ENCODE results near the gene CSTPP1. TPM values are rescaled to one million over a fixed set of nuclear protein-coding genes. Genes with fewer than 3 reads are reported as not detected.

Gene CSTPP1
- total RNA-seq, 2 donors from 2014 or later: 35.8 to 63.6 TPM

GRCh38 chr11:47164321-47164720, 227.8 kb downstream of the CSTPP1 start:
- Histone ChIP-seq H3K9me3 (no peaks in the 10 kb centered on the region), H3K27me3 (no peaks in the 10 kb centered on the region), H3K27ac (no peak overlapping the region), H3K4me1 (no peaks in the 10 kb centered on the region), H3K4me3 (no peak overlapping the region), H3K9ac (ENCODE audit: low read depth in 2 of 2, low read length in 2 of 2) (no peak overlapping the region), H3K36me3 (peaks cover 18% of the 10 kb centered on the region)
- intact Hi-C loops (cut with DNase I): no loop called here
- TF ChIP-seq CTCF (IDR thresholded peaks at IDR 0.05): no peak
- no peak for DNase-seq

GRCh38 chr11:47165253-47165840, 228.8 kb downstream of the CSTPP1 start:
- no peak for TF ChIP-seq CTCF (IDR thresholded peaks at IDR 0.05)
- H3K9ac ChIP-seq (ENCODE audit: low read depth in 2 of 2, low read length in 2 of 2): no peak overlapping the region
- peaks cover 18% of the 10 kb centered on the region for H3K36me3 ChIP-seq
- no peak for DNase-seq
- intact Hi-C loops (cut with DNase I): no loop called here
- no peaks in the 10 kb centered on the region for H3K9me3 ChIP-seq
- no peak overlapping the region for H3K27ac ChIP-seq
- no peak overlapping the region for H3K4me3 ChIP-seq
- no peaks in the 10 kb centered on the region for H3K4me1 ChIP-seq
- no peaks in the 10 kb centered on the region for H3K27me3 ChIP-seq

- no peak overlapping the region for H3K9ac ChIP-seq (ENCODE audit: low read depth in 2 of 2, low read length in 2 of 2)
- H3K27ac ChIP-seq: no peak overlapping the region
- no peak for TF ChIP-seq CTCF (IDR thresholded peaks at IDR 0.05)
- no peaks in the 10 kb centered on the region for H3K9me3 ChIP-seq
- H3K4me1 ChIP-seq: no peaks in the 10 kb centered on the region
- H3K36me3 ChIP-seq: peaks cover 18% of the 10 kb centered on the region
- no peak overlapping the region for H3K4me3 ChIP-seq
- intact Hi-C loops (cut with DNase I): no loop called here
- no peaks in the 10 kb centered on the region for H3K27me3 ChIP-seq
- no peak for DNase-seq
Measured at GRCh38 chr11:47166368-47166767, 229.8 kb downstream of the CSTPP1 start.

DNA sequence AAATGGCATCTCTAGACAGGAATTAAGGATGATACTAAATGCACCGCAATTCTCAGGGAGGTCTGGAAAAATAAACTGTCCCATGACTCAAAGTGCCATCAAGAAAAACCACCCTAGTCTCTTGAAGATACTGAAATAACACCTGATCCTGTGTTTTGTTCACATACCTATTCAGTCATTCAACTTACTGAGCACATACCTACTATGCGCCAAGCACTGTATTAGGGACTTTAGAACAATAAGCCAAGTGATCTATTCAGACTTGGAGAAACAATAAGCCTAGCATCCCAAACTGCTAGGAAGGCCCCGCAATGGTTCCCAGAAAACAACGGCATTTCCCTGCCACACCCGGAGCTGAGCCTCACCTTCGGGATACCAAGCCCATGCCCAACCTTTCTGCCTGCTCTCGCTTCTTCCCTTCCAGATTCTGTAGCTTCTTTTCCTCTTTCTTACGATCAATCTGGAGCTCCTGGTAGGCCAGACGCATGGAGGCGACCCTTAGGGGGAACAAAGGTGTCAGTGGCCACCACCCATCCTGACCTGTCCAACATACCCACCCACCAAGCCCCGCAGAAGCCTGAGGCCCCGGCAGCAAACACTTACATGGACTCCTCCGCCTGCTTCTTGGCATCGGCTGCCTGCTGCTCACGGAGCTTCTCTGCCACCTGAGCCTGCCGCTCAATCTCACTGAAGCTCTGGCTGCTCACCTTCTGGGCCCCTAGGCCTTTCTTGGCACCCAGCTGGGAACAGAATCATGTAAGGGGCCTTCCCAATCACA, 234.7 kb downstream of the CSTPP1 start:
- Histone ChIP-seq H3K9me3 (no peaks in the 10 kb centered on the region), H3K9ac (ENCODE audit: low read depth in 2 of 2, low read length in 2 of 2) (no peak overlapping the region), H3K4me1 (peaks cover 6% of the 10 kb centered on the region), H3K4me3 (no peak overlapping the region), H3K27ac (no peak overlapping the region), H3K36me3 (peaks cover 14% of the 10 kb centered on the region), H3K27me3 (no peaks in the 10 kb centered on the region)
- no peak for DNase-seq
- intact Hi-C loops (cut with DNase I): no loop called here
- TF ChIP-seq CTCF (IDR thresholded peaks at IDR 0.05): no peak

DNA sequence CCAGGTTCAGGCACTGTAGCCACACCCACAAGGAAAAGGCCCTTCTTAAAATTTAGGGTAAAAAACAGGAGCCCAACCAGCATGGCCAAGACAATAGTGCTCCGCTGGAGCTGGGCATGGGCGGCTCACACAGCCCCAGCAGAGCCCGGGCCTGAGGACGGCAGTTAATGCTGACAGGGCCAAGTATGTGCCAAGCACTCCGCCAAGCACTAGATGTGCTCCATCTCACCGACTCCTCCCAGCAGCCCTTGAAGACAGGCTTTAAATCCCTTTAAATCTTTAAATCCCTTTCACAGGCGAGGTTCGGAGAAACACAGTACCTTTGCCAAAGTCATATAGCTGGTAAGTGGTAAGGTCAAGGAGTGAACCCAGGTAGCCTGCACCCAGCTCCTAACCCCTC, 235.3 kb downstream of the CSTPP1 start:
- no peaks in the 10 kb centered on the region for H3K27me3 ChIP-seq
- H3K27ac ChIP-seq: no peak overlapping the region
- H3K36me3 ChIP-seq: peaks cover 8% of the 10 kb centered on the region
- no peak for DNase-seq
- H3K9me3 ChIP-seq: no peaks in the 10 kb centered on the region
- peaks cover 6% of the 10 kb centered on the region for H3K4me1 ChIP-seq
- H3K4me3 ChIP-seq: no peak overlapping the region
- intact Hi-C loops (cut with DNase I): no loop called here
- H3K9ac ChIP-seq (ENCODE audit: low read depth in 2 of 2, low read length in 2 of 2): no peak overlapping the region
- TF ChIP-seq CTCF (IDR thresholded peaks at IDR 0.05): no peak
